Astrocyte of the spinal cord (primary cell): ENCODE measurements around the gene MRPS18C.
"Not testable (repeated sequence)": the region's sequence is repeated elsewhere in the genome, so short reads cannot be mapped to it uniquely, and the experiment has no call there.

Source experiments
- DNase-seq: peaks from one replicate; pipeline ENCODE4 v3.0.0; 2011; ENCODE audit warnings: low read depth, low spot score
- H3K4me3 ChIP-seq: 2 replicates; pipeline ENCODE4 v1.5.1; 2011; ENCODE audit warnings: low read depth, mild to moderate bottlenecking, low read length, moderate library complexity
- in situ Hi-C: cut with HindIII; loops from 2 replicates; pipeline ENCODE4 v1.10.0; 2017; ENCODE audit warnings: low sequenced_read_pairs
- TF ChIP-seq, protein P1 (sequence below): IDR thresholded peaks from 2 replicates; pipeline ENCODE4 v1.5.1; 2012; ENCODE audit warnings: low read depth, mild to moderate bottlenecking, low read length, inconsistent platforms

The MRPS18C gene

GRCh38 chr4:83473423-83473822, 17.6 kb downstream of the MRPS18C start:
- TF ChIP-seq, protein P1, sequence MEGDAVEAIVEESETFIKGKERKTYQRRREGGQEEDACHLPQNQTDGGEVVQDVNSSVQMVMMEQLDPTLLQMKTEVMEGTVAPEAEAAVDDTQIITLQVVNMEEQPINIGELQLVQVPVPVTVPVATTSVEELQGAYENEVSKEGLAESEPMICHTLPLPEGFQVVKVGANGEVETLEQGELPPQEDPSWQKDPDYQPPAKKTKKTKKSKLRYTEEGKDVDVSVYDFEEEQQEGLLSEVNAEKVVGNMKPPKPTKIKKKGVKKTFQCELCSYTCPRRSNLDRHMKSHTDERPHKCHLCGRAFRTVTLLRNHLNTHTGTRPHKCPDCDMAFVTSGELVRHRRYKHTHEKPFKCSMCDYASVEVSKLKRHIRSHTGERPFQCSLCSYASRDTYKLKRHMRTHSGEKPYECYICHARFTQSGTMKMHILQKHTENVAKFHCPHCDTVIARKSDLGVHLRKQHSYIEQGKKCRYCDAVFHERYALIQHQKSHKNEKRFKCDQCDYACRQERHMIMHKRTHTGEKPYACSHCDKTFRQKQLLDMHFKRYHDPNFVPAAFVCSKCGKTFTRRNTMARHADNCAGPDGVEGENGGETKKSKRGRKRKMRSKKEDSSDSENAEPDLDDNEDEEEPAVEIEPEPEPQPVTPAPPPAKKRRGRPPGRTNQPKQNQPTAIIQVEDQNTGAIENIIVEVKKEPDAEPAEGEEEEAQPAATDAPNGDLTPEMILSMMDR: no peak
- no peak for DNase-seq
- in situ Hi-C loops: no loop called here
- H3K4me3 ChIP-seq: no peak overlapping the region

DNA sequence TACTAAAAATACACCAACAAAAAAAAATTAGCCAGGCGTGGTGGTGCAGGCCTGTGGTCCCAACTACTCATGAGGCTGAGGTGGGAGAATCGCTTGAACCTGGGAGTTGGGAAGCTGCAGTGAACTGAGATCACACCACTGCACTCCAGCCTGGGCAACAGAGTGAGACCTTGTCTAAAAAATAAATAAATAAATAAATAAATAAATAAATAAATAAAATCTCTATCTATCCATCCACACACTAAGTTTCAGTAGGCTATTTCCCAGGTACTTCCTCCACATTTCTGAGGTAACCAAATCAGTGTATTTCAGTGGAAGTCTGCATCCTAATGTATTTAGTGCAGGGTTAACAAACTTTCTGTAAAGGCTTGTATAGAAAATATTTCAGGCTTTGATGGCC, 18.1 kb downstream of the MRPS18C start:
- TF ChIP-seq, protein P1: no peak
- no peak for DNase-seq
- in situ Hi-C loops: no loop called here
- H3K4me3 ChIP-seq: no peak overlapping the region

GRCh38 chr4:83484500-83485461, 28.9 kb downstream of the MRPS18C start, which contains the start of gene ABRAXAS1:
ABRAXAS1 (minus strand) TSS chr4:83485100; CDS start chr4:83485072, 28 bp downstream.
- in situ Hi-C loops: no loop called here

DNA sequence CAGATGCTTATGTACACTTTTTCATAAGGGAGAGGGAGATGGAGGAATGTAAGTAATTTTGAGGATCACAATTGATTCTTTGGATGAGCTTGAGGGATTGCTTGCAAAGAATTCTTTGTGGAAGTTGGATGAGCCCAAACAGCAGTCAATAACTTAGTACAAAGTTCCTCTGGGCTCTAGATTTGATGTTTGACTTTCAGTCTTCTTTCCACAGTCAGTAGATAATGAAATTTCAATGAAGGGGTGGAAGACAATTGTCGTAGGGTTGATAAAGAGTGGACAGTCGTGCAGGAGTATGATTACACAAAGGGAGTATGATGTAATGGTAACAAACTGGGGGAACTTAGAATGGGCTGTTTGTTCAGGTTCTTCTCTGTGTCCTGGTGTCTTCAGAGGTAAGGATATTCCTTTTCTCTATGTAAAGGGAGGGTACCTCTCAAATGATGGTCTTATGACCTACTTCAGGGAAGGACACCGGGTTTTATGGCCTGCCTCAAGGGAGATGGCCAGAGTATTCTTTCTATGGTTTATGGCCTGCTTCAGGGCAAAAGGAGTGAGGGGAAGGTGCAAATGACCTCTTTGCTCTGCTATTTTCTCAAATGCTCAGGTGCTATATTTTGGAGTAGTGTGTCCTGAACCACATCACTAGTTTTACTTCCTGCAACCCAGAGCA, 30.7 kb downstream of the MRPS18C start:
- TF ChIP-seq, protein P1: no peak
- in situ Hi-C loops: no loop called here
- H3K4me3 ChIP-seq: no peak overlapping the region
- DNase-seq: no peak

More at GRCh38 chr4:83484500-83485461, 28.9 kb downstream of the MRPS18C start, which contains the start of gene ABRAXAS1:
- DNase-seq: peak; percentile 93
- H3K4me3 ChIP-seq: peak within 1 kb of the TSS; percentile 85
- TF ChIP-seq, protein P1: no peak

DNA sequence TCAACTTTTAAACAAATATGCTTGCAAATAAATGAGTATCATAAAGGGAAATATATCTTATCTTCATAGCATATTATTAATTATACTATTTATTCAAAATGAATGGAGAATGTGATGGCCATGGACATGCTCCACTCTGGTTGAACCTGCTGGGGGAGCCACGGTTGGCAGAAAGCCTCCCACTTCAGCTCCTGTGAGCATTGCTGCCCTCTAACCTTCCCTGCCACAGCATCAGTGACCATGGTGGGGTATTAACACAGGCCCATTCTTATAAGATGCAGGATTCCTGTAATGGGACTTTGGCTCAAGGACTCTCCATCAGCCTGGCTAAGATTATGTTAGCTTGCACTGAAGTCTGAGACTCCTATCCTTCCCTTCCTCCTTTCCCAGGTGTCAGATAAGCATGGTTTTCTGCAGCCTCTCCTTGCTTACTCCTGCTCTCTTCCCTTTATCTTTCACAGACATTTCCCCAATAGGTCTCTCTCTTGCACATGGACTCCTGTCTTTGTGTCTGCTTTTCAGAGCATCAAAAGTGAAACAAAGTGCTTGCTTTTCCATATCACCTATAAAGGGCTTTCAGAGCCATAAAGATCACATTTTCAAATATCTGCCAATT, 34.0 kb downstream of the MRPS18C start:
- no peak for DNase-seq
- in situ Hi-C loops: no loop called here
- TF ChIP-seq, protein P1: no peak
- H3K4me3 ChIP-seq: no peak overlapping the region

GRCh38 chr4:83490876-83491450, 35.1 kb downstream of the MRPS18C start:
- DNase-seq: peak; percentile 41
- H3K4me3 ChIP-seq: no peak overlapping the region
- TF ChIP-seq, protein P1: peak; percentile 91
- in situ Hi-C loops: no loop called here

GRCh38 chr4:83496085-83496917, 40.4 kb downstream of the MRPS18C start:
- DNase-seq, H3K4me3 ChIP-seq, in situ Hi-C loops: not testable (repeated sequence)
